Ovary (tissue), 3 donors: ENCODE measurements around the gene SEZ6L2.

Experiments used
- CTCF ChIP-seq, 3 donors: fragments of 450-650 bp in 2 of 3; fragments of 200-600 bp in 1 of 3; IDR thresholded peaks; one replicate each; pipeline versions ENCODE4 v1.5.1 to v1.8.0; 2016 to 2022; ENCODE audit warnings: antibody characterized with exemption in 3 of 3, mild to moderate bottlenecking in 1 of 3
- POLR2A ChIP-seq: fragments of 450-650 bp; IDR thresholded peaks from one replicate; pipeline ENCODE4 v1.6.1; 2017; ENCODE audit warnings: antibody characterized with exemption, mild to moderate bottlenecking, moderate library complexity
- donor health status: DM: no; HTN: no; CAD: no.

GRCh38 chr16:29844575-29845331 lies 54.6 kb downstream of the SEZ6L2 start:
- no peak for TF ChIP-seq CTCF (IDR thresholded peaks at IDR 0.05)
- no peak for TF ChIP-seq POLR2A
